H9 (cell line): ENCODE data around the gene HAGH. TPM values are rescaled to one million over a fixed set of nuclear protein-coding genes. Genes with fewer than 3 reads are reported as not detected.

Source experiments
- DNase-seq: peaks from one replicate; pipeline ENCODE4 v3.0.0-alpha.2; 2017
- H2AFZ ChIP-seq: one replicate; pipeline ENCODE4 v1.6.1; 2013; ENCODE audit warnings: mild to moderate bottlenecking, low read length, control low read depth, moderate library complexity
- H2AK5ac ChIP-seq: 2 replicates; pipeline ENCODE4 v1.6.1; 2013; ENCODE audit warnings: low read length, control low read depth, mixed read lengths; ENCODE audit not compliant: insufficient read length
- H2BK120ac ChIP-seq: one replicate; pipeline ENCODE4 v1.6.1; 2013; ENCODE audit warnings: low read depth, mild to moderate bottlenecking, low read length, control low read depth, inconsistent platforms; ENCODE audit not compliant: poor library complexity, severe bottlenecking
- H2BK12ac ChIP-seq: 2 replicates; pipeline ENCODE4 v1.6.1; 2013; ENCODE audit warnings: low read length, control low read depth, mixed read lengths, low read depth; ENCODE audit not compliant: insufficient read length
- H2BK15ac ChIP-seq: 2 replicates; pipeline ENCODE4 v1.6.1; 2013; ENCODE audit warnings: low read depth, low read length, control low read depth
- H2BK20ac ChIP-seq: one replicate; pipeline ENCODE4 v1.6.1; 2013; ENCODE audit warnings: low read depth, mild to moderate bottlenecking, low read length, control low read depth, inconsistent platforms; ENCODE audit not compliant: poor library complexity, severe bottlenecking
- H2BK5ac ChIP-seq: 2 replicates; pipeline ENCODE4 v1.6.1; 2013; ENCODE audit warnings: low read length, control low read depth, mixed read lengths; ENCODE audit not compliant: insufficient read length
- H3K14ac ChIP-seq: 2 replicates; pipeline ENCODE4 v1.6.1; 2013; ENCODE audit warnings: low read length, control low read depth; ENCODE audit not compliant: insufficient read depth
- H3K18ac ChIP-seq: 2 replicates; pipeline ENCODE4 v1.6.1; 2013; ENCODE audit warnings: low read depth, mild to moderate bottlenecking, mixed read lengths, low read length, control low read depth; ENCODE audit not compliant: insufficient read length
- H3K23ac ChIP-seq: 2 replicates; pipeline ENCODE4 v1.6.1; 2013; ENCODE audit warnings: low read length, control low read depth, mixed read lengths, low read depth; ENCODE audit not compliant: insufficient read length
- H3K23me2 ChIP-seq: 2 replicates; pipeline ENCODE4 v1.6.1; 2013; ENCODE audit warnings: low read depth, mild to moderate bottlenecking, mixed read lengths, low read length, control low read depth; ENCODE audit not compliant: insufficient read length, poor library complexity, severe bottlenecking
- H3K27ac ChIP-seq: 2 replicates; pipeline ENCODE4 v1.5.1; 2013; ENCODE audit warnings: low read length, control low read depth, mixed read lengths, low read depth; ENCODE audit not compliant: insufficient read length
- H3K27me3 ChIP-seq: 2 replicates; pipeline ENCODE4 v1.6.1; 2013; ENCODE audit warnings: low read length, control low read depth, inconsistent platforms; ENCODE audit not compliant: insufficient read depth
- H3K4ac ChIP-seq: 2 replicates; pipeline ENCODE4 v1.6.1; 2013; ENCODE audit warnings: low read depth, mild to moderate bottlenecking, control low read depth, inconsistent platforms, low read length, moderate library complexity
- H3K4me1 ChIP-seq: 2 replicates; pipeline ENCODE4 v1.6.1; 2013; ENCODE audit warnings: low read length, control low read depth, inconsistent platforms; ENCODE audit not compliant: insufficient read depth
- H3K4me2 ChIP-seq: 2 replicates; pipeline ENCODE4 v1.6.1; 2013; ENCODE audit warnings: low read length, control low read depth, mixed read lengths; ENCODE audit not compliant: insufficient read length, insufficient read depth
- H3K56ac ChIP-seq: 2 replicates; pipeline ENCODE4 v1.6.1; 2013; ENCODE audit warnings: low read depth, mild to moderate bottlenecking, mixed read lengths, low read length, control low read depth; ENCODE audit not compliant: insufficient read length
- H3K79me1 ChIP-seq: 2 replicates; pipeline ENCODE4 v1.6.1; 2013; ENCODE audit warnings: low read depth, mild to moderate bottlenecking, moderate library complexity, low read length, control low read depth, inconsistent platforms; ENCODE audit not compliant: insufficient read depth, poor library complexity, severe bottlenecking
- H3K79me2 ChIP-seq: 2 replicates; pipeline ENCODE4 v1.6.1; 2013; ENCODE audit warnings: low read length, control low read depth, inconsistent platforms; ENCODE audit not compliant: insufficient read depth
- H3K9ac ChIP-seq: 2 replicates; pipeline ENCODE4 v1.6.1; 2013; ENCODE audit warnings: low read length, control low read depth, mixed read lengths; ENCODE audit not compliant: insufficient read length; ENCODE audit errors: extremely low read depth
- H3K9me3 ChIP-seq: one replicate; pipeline ENCODE4 v1.6.1; 2013; ENCODE audit warnings: low read depth, low read length, inconsistent platforms; ENCODE audit not compliant: control insufficient read depth
- H3T11ph ChIP-seq: one replicate; pipeline ENCODE4 v1.6.1; 2013; ENCODE audit warnings: mild to moderate bottlenecking, low read length, control low read depth, inconsistent platforms
- H4K20me1 ChIP-seq: one replicate; pipeline ENCODE4 v1.6.1; 2013; ENCODE audit not compliant: control insufficient read depth, insufficient read length, insufficient read depth
- H4K5ac ChIP-seq: 2 replicates; pipeline ENCODE4 v1.6.1; 2013; ENCODE audit warnings: low read depth, mild to moderate bottlenecking, mixed read lengths, low read length, control low read depth; ENCODE audit not compliant: insufficient read length
- H4K8ac ChIP-seq: replicated peaks from 2 replicates; pipeline ENCODE4 v1.6.1; 2013; ENCODE audit warnings: low read length, control low read depth, mixed read lengths, low read depth; ENCODE audit not compliant: insufficient read length
- H4K91ac ChIP-seq: 2 replicates; pipeline ENCODE4 v1.6.1; 2013; ENCODE audit warnings: low read depth, mild to moderate bottlenecking, moderate library complexity, mixed read lengths, low read length, control low read depth; ENCODE audit not compliant: insufficient read length
- H3K27ac Mint-ChIP-seq, 3 experiments: 2 replicates in 2 of 3; 3 replicates in 1 of 3; pipeline ENCODE4 v1.8.0; 2020 to 2021; ENCODE audit warnings: mixed read lengths in 3 of 3, mild to moderate bottlenecking in 1 of 3, moderate library complexity in 1 of 3
- H3K27me3 Mint-ChIP-seq: 2 replicates; pipeline ENCODE4 v1.8.0; 2021; ENCODE audit warnings: low read depth, mild to moderate bottlenecking, moderate library complexity, mixed read lengths
- H3K36me3 Mint-ChIP-seq, 3 experiments: 2 replicates in 2 of 3; 3 replicates in 1 of 3; pipeline ENCODE4 v1.8.0; 2020 to 2021; ENCODE audit warnings: low read depth in 3 of 3, mixed read lengths in 3 of 3; ENCODE audit not compliant: insufficient read depth in 1 of 3
- H3K4me1 Mint-ChIP-seq, 2 experiments: 2 replicates each; pipeline ENCODE4 v1.8.0; 2020; ENCODE audit warnings: mixed read lengths in 2 of 2
- H3K4me3 Mint-ChIP-seq, 2 experiments: 2 replicates in 1 of 2; 3 replicates in 1 of 2; pipeline ENCODE4 v1.8.0; 2020 to 2021; ENCODE audit warnings: mild to moderate bottlenecking in 2 of 2, mixed read lengths in 2 of 2, moderate library complexity in 1 of 2
- H3K9me3 Mint-ChIP-seq, 2 experiments: 2 replicates in 1 of 2; 3 replicates in 1 of 2; pipeline ENCODE4 v1.8.0; 2020; ENCODE audit warnings: mild to moderate bottlenecking in 2 of 2, mixed read lengths in 2 of 2, moderate library complexity in 1 of 2
- CTCF ChIP-seq: fragments of 200-600 bp; sonication (generic); conservative IDR thresholded peaks from 3 replicates; pipeline ENCODE4 v1.8.0; 2021; ENCODE audit warnings: antibody characterized with exemption, mild to moderate bottlenecking
- WGBS: extraction: QIAGEN DNeasy Blood & Tissue Kit; methylation state at CpG from one replicate; pipeline ENCODE4 v1.1.7; 2013; ENCODE audit warnings: missing lambda C conversion rate, low lambda C conversion rate, mixed read lengths; ENCODE audit not compliant: insufficient read length; ENCODE audit errors: extremely low coverage; 5-methylcytosine and 5-hydroxymethylcytosine counted together
- total RNA-seq: library from RNA; stranded (reverse); gene quantifications from 2 replicates; pipeline ENCODE4 v1.2.1, GENCODE V29; 2021

HAGH gene
- total RNA-seq, 1 experiment from 2014 or later = 30.0 TPM

- Histone ChIP-seq H3K79me2 (no peaks in the 10 kb centered on the region), H2BK120ac (no peak overlapping the region), H2BK5ac (no peak overlapping the region), H4K5ac (no peak overlapping the region), H3K18ac (no peak overlapping the region), H3K27ac (no peak overlapping the region), H3K79me1 (peaks cover 1% of the 10 kb centered on the region), H3K4me1 (no peaks in the 10 kb centered on the region), H3K23me2 (no peaks in the 10 kb centered on the region), H4K20me1 (no peaks in the 10 kb centered on the region), H3K56ac (no peak overlapping the region), H3K27me3 (no peaks in the 10 kb centered on the region), H3K14ac (no peak overlapping the region), H3K9me3 (no peaks in the 10 kb centered on the region), H2AFZ (no peak overlapping the region), H3T11ph (no peak overlapping the region), H4K91ac (no peak overlapping the region), H2BK20ac (no peak overlapping the region), H3K9ac (no peak overlapping the region), H2AK5ac (no peak overlapping the region), H2BK12ac (no peak overlapping the region), H3K4ac (no peak overlapping the region), H2BK15ac (no peak overlapping the region), H3K23ac (no peak overlapping the region), H4K8ac (no peak overlapping the region), H3K4me2 (no peak overlapping the region)
- no CpG with 5 or more reads among the region's 25 CpGs for WGBS
- no peak for TF ChIP-seq CTCF
- H3K27me3 Mint-ChIP-seq = peaks cover 2% of the 10 kb centered on the region
- H3K36me3 Mint-ChIP-seq = peaks cover 2 to 13% (median 8%) of the 10 kb centered on the region in 3 experiments
- no peak for DNase-seq
- no peak overlapping the region for H3K27ac Mint-ChIP-seq
- no peak overlapping the region for H3K4me3 Mint-ChIP-seq
- H3K4me1 Mint-ChIP-seq = no peaks in the 10 kb centered on the region
- H3K9me3 Mint-ChIP-seq = no peaks in the 10 kb centered on the region
These were observed 6.3 kb downstream of the HAGH start for GRCh38 chr16:1820096-1820945.
